HG02852 (cell line): ENCODE data around the gene DDX27.

ENCODE experiments used
- ATAC-seq: cut with Tn5 transposase; IDR thresholded peaks from one replicate; pipeline ENCODE4 v1.9.1; 2021; ENCODE audit warnings: mild to moderate bottlenecking, moderate library complexity; ENCODE audit not compliant: unreplicated experiment

Gene DDX27

DNA sequence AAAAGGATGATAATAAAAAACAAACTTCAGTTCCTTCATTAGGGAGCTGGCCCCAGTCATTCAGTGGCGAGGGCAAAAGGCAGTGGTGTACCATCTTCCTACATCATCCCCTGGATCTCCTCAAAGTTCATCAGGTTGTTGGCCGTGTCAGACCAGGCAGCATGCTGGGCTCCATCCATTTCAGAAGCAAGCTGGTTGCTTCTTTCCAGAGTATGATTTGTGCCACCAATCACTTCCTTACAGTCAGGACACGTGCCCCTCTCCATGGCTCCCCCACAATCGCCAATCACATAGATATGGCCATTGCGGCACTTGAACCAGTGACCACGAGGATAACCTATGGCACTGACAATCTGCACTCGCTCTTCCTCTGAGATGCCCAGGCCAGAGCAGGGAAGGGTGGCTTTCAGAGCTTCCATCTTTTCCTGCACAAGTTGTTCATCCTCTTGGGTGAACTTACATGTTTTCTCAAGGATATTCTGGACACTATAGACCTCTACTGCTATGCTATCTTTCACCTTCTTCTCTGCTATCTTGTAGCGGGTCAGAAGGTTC, 28.0 kb downstream of the DDX27 start:
- no peak for ATAC-seq

GRCh38 chr20:49247792-49248191, 28.6 kb downstream of the DDX27 start:
- no peak for ATAC-seq

DNA sequence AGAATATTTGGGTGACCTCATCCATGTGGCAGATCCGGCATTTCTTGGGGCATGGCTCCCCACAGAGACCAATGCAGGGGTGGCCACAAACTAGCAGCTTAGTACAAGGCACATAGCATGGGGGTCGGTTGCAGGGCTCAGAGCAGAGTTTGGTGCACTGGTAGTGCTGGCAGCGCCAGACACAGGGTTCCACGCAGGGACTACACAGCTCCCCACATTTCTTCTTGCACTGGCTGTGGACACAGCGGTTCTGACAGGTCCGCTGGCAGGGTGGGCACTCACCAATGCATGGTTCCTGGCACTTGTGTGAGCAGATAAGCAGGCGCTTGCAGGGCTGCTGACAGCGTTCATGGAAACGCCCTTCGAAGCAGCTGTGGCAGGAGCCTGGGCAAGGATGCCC, 29.1 kb downstream of the DDX27 start:
- ATAC-seq, result no peak

- ATAC-seq, result no peak
Measured at GRCh38 chr20:49248879-49249665, 29.9 kb downstream of the DDX27 start.

DNA sequence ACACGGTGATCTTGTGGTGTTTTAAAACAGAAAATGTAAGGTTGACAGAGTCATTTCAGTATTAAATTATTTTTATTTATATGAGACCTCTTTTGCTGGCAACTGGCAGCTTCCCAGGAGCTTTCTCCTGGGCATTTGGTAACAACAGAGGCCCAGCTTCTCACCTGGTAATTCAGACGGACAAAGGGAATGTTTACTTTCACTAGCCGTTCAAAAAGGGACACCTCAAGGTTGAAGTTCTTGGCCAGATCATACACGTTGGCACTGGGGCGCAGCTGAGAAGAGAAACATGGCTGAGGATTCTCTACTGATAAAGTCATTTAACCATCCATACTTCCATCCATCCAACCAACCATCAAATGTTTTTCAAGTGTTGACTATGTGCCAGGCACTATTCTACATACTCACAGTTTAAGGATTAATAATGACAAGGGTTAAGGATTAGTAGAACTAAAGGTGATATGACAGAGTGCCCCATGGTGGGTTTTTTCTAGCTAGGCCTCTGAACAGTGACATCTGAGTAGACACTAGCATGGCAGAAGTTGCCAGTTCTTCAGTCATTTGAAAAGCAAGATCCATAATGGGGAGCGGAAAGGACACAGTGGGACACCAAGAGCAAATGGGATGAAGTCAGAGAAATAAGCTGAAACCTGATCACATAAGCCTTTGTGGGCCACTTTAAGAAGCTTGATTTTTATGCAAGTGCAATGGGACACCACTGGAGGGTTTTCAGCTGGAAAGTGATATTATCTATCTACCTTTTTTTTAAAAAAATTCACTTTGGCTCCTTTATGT, 33.5 kb downstream of the DDX27 start:
- ATAC-seq, result no peak

DNA sequence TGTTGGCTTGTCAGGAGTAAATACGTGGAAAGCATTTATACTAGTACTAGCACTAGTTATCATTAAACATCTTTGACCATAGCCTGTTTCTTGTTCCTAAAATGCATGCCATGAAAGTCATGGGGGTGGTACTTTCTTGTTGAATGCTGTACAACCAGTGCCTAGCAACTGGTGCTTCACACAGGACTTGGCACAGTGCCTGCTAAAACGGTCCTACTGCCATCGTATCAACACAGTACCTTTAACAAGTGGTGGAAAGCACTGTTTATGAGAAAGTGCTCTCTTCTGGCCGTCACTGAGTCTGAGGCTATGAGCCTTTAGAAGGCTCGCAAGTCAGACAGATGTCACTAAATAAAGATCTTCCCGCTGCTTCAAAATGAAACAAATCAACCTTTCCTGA, 37.0 kb downstream of the DDX27 start:
- ATAC-seq, result no peak

DNA sequence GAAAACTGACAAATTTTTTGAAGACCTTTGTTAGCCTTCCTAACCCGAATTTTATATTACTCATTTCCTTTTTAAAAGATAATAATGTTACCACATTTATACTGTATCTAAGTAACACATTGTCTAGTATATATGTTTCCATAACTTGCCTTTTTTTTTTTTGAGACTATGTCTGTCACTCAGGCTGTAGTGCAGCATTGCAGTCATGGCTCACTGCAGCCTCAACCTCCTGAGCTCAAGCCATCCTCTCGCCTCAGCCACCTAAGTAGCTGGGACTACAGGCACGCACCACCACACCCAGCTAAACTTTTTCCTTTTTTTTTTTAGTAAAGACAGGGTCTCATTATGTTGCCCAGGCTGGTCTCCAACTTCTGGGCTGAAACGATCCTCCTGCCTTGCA, 40.1 kb downstream of the DDX27 start:
- no peak for ATAC-seq

GRCh38 chr20:49259799-49260198, 40.6 kb downstream of the DDX27 start:
- ATAC-seq, result no peak

DNA sequence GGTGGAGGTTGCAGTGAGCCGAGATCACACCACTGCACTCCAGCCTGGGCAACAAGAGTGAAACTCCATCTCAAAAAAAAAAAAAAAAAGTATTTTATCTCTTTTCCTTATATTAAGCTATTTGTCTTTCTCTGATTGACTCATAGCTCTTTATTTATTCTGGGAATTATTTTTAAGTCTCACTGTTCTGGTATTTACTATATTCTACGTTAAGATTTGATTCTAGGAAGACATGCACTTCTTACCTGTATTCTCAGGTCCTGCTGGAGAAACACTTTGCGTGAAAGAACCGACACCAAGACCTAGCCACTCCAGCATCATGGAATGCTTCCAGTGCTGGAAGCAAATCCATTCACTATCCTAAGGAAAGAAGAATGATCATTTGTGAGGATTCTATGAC, 41.0 kb downstream of the DDX27 start:
- ATAC-seq, result no peak

DNA sequence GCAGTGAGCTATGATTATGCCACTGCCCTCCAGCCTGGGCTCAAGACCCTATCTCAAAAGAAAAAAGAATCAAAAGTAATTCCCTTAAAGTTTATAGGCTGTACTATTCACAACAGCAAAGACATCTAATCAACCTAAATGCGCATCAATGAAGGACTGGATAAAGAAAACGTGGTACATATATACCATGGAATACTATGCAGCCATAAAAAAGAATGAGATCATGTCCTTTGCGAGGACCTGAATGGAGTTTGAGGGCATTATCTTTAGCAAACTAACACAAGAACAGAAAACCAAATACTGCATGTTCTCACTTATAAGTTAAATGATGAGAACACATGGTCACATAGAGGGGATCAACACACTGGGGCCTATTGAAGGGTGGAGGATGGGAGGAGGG, 42.0 kb downstream of the DDX27 start:
- ATAC-seq, result no peak

GRCh38 chr20:49262444-49262843, 43.2 kb downstream of the DDX27 start:
- ATAC-seq, result no peak

DNA sequence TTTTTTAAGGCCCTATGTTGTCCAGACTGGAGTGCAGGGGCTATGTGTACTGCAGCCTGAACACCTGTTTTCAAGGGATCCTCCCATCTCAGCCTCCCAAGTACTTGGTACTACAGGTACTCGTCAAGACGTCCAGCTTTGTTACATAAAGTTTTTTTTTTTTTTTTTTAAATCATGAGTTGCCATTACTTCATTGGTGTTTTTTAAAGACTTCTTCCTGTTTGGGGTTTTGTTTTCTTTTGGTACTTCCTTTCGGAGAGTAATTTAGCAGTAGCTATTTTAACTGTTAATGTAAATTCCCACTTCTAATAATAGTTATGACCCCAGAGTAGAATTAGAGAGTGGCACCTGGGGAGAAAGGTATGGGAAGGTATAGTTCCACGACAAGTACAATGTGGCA, 48.1 kb downstream of the DDX27 start:
- no peak for ATAC-seq

GRCh38 chr20:49268600-49269365, 49.6 kb downstream of the DDX27 start:
- ATAC-seq, result no peak

DNA sequence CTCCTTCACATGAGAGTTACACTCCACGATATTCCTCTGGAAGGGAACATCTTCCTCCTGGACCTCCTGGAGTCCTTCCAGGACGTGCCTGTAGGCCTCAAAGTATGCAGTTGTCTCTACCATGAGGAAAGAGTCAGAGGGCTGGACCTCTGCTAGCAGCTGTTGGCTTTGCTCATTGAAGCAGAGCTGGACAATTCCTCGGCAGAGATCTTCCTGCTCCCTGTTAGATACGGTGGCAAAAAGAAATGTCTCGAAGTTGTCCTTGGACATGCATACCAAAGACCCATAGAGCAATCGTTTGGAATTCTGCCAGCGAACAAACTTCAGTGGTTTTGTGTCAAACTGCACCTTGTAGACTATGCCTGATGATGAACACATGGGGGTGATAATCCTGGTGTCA, 51.0 kb downstream of the DDX27 start:
- no peak for ATAC-seq

GRCh38 chr20:49270736-49271135, 51.5 kb downstream of the DDX27 start:
- ATAC-seq, result no peak

DNA sequence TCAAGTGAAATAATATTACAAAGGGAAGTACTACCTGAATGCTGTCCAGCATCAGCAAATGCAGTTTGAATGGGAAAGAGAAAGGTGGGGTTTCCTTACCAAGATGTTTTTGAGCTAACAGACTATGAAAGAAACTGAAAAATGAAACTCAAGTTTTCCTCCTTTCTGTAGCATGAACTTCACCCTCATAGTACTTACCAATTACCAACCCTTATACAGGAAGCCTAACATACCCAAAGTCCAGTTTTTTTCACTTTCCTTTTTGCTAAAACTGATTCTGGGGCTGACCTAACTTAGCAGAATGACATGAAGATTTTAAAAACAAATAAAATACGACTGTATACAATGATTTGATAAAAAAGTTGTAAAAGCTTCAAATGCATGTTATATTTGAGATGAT, 53.4 kb downstream of the DDX27 start:
- ATAC-seq, result peak; percentile 39

GRCh38 chr20:49273696-49274277, 54.6 kb downstream of the DDX27 start:
- no peak for ATAC-seq

DNA sequence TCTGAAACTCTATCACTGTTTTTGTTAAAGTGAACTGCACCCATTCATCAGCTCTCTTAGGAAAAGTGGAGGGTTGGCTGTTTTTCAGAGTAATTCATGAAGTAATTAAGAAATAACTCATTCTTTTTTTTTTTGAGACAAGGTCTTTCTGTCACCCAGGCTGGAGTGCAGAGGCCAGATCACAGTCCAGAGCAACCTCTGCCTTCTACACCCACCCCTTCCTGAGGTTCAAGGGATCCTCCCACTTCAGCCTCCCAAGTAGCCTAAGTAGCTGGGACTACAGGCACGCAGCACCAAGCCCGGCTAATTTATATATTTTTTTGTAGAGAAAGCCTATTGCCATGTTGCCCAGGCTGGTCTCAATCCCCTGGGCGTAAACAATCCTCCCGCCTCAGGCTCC, 56.0 kb downstream of the DDX27 start:
- ATAC-seq, result no peak

GRCh38 chr20:49275636-49276035, 56.4 kb downstream of the DDX27 start:
- ATAC-seq, result no peak

DNA sequence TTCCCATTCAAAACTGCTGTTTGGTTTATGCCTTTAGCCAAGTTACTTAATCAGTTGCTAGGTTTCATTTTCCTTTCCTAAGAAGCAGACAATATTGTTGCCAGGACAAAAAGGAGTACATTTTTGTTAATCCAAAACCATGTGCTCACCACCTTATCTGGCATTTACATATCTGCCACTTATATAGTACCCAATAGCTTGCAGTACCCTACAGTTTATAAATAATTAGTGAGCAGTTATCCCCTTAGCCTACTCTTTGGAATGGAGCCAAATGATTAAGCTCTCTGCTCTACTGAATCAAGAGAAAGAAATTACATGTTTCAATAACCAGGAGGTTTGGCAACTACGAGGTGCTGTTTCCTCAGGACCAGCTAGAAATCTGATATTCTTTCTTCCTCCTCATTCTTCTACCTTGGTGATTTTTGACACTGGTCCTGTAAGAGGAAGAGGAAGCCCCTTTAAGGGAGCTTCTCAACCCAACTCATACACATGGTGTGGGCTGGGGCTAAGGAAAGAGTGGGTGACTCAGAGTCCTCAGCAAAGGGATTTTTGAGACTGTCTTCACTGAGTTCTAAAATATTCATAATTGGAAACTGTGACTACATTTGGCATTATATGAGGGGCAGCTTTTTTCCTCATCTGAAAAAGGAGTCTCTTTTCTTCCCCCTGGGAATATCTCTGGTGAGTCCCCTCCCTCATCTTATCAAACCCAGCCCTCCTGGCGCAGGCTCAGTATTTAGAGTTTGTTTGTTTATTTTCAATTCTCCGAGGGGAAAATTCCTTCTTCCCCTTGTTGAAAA, 57.1 kb downstream of the DDX27 start:
- no peak for ATAC-seq
